OCI-LY1 (cell line): Measurements from ENCODE around the gene MAP4K1.

Source experiments
- CTCF ChIP-seq: fragments of 200-600 bp; sonication (generic), shearing (Covaris generic); IDR thresholded peaks from 2 replicates; pipeline ENCODE4 v1.5.1; 2017; ENCODE audit warnings: mild to moderate bottlenecking, antibody characterized with exemption, low read length, moderate library complexity, mixed read lengths
- EZH2 ChIP-seq: fragments of 200-600 bp; sonication (generic), shearing (Covaris generic); IDR thresholded peaks from 2 replicates; pipeline ENCODE4 v1.8.0; 2017; ENCODE audit warnings: borderline replicate concordance, mixed run types, mild to moderate bottlenecking, antibody characterized with exemption, low read length, moderate library complexity, mixed read lengths

DNA sequence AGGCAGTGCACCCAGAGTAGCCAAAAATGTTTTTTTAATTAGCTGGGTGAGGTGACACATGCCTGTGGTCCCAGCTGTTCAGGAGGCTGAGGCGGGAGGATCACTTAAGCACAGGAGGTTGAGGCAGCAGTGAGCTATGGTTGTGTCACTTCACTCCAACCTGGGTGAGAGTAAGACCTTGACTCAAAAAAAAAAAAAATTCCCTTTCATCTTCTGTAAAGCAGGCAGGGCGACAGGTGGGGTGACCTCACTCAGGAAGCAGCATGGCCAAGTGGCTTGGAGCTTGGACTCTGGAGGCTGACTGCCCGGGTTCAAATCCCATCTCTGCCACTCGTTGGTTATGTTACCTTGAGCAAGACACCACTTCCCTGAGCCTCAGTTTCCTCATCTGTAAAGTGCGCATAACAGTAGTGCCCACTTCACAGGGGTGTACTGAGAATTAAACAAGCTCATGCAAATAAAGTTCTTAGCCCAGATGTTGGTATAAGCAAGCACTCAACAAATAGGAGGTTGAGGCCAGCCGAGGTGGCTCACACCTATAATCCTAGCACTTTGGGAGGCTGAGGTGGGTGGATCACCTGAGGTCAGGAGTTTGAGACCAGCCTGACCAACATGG lies 48.3 kb downstream of the MAP4K1 start:
- no peak for TF ChIP-seq CTCF
- no peak for TF ChIP-seq EZH2
